HEK293 (cell line): ENCODE results near the gene LRP1-AS.

ENCODE experiments used
- CTCF ChIP-seq: fragments of 450-650 bp; formaldehyde crosslinking; IDR thresholded peaks from 2 replicates; pipeline ENCODE4 v1.5.1; 2016; ENCODE audit warnings: missing biosample characterization, missing genetic modification characterization
- MEIS1 ChIP-seq: sonication (generic); formaldehyde crosslinking; IDR thresholded peaks from 2 replicates; pipeline ENCODE4 v1.8.1; 2022; ENCODE audit warnings: missing genetic modification reagents, mild to moderate bottlenecking, borderline replicate concordance
- PRDM10 ChIP-seq: fragments of 450-650 bp; formaldehyde crosslinking; IDR thresholded peaks from 2 replicates; pipeline ENCODE4 v1.5.1; 2016; ENCODE audit warnings: missing biosample characterization, missing genetic modification characterization
- PRDM4 ChIP-seq: fragments of 450-650 bp; formaldehyde crosslinking; IDR thresholded peaks from 2 replicates; pipeline ENCODE4 v1.5.1; 2017; ENCODE audit warnings: missing biosample characterization, missing genetic modification characterization
- YY1 ChIP-seq: fragments of 450-650 bp; formaldehyde crosslinking; IDR thresholded peaks from 2 replicates; pipeline ENCODE4 v1.5.1; 2018; ENCODE audit warnings: missing biosample characterization, missing genetic modification characterization
- ZNF449 ChIP-seq: fragments of 450-650 bp; formaldehyde crosslinking; IDR thresholded peaks from 2 replicates; pipeline ENCODE4 v1.5.1; 2017; ENCODE audit warnings: missing biosample characterization, mild to moderate bottlenecking, missing genetic modification characterization, moderate library complexity
- ZNF704 ChIP-seq: fragments of 450-650 bp; formaldehyde crosslinking; IDR thresholded peaks from 2 replicates; pipeline ENCODE4 v1.5.1; 2016; ENCODE audit warnings: missing biosample characterization, missing genetic modification characterization

- TF ChIP-seq YY1 (tag by site-specific recombination) (no peak), PRDM10 (tag by site-specific recombination) (no peak), PRDM4 (tag by site-specific recombination) (no peak), CTCF (tag by site-specific recombination) (peak; percentile 80), ZNF704 (tag by site-specific recombination) (no peak), ZNF449 (no peak), MEIS1 (CRISPR knock-in tag) (no peak)
Observed at GRCh38 chr12:57173089-57173488, 25.7 kb upstream of the LRP1-AS start.
